Thyroid gland (tissue), 4 donors: Measurements from ENCODE around the gene CHRNB1. TPM values are rescaled to one million over a fixed set of nuclear protein-coding genes. Genes with fewer than 3 reads are reported as not detected.
A peak's percentile ranks its signal among the peaks of the same experiment; 100 is the strongest.

ENCODE experiments used
- DNase-seq, 2 donors: peaks; one replicate each; pipeline ENCODE4 v3.0.0-alpha.2; 2019
- H3K27ac ChIP-seq, 3 donors: fragments of 200-600 bp; sonication (generic); 1 replicate in 2 of 3; 2 replicates in 1 of 3; pipeline ENCODE4 v1.5.1; 2016 to 2019; ENCODE audit warnings: mild to moderate bottlenecking in 1 of 3, moderate library complexity in 1 of 3
- H3K27me3 ChIP-seq: fragments of 200-600 bp; sonication (generic); one replicate; pipeline ENCODE4 v1.5.1; 2019
- H3K36me3 ChIP-seq, 2 donors: fragments of 200-600 bp; sonication (generic); one replicate each; pipeline ENCODE4 v1.5.1; 2016 to 2019
- H3K4me1 ChIP-seq, 2 donors: fragments of 200-600 bp; sonication (generic); one replicate each; pipeline ENCODE4 v1.5.1; 2017 to 2019
- H3K4me3 ChIP-seq, 3 donors: fragments of 200-600 bp; sonication (generic); replicated peaks in 1 of 3; 1 replicate in 2 of 3; 2 replicates in 1 of 3; pipeline ENCODE4 v1.5.1; 2016; ENCODE audit warnings: mild to moderate bottlenecking in 1 of 3
- H3K9me3 ChIP-seq: fragments of 200-600 bp; sonication (generic); one replicate; pipeline ENCODE4 v1.5.1; 2017
- CTCF ChIP-seq, 6 experiments: fragments of 200-600 bp in 3 of 6; fragments of 450-650 bp in 3 of 6; sonication (generic) in 3 of 6; IDR thresholded peaks; one replicate each; pipeline ENCODE4 v1.5.1; 2016 to 2019; ENCODE audit warnings: antibody characterized with exemption in 6 of 6, mild to moderate bottlenecking in 2 of 6, inconsistent platforms in 1 of 6, moderate library complexity in 1 of 6
- POLR2A ChIP-seq, 2 donors: fragments of 450-650 bp; IDR thresholded peaks; one replicate each; pipeline ENCODE4 v1.6.1; 2017; ENCODE audit warnings: antibody characterized with exemption in 2 of 2, mild to moderate bottlenecking in 2 of 2, moderate library complexity in 1 of 2
- WGBS, 2 donors: methylation state at CpG; one replicate each; pipeline ENCODE4 v1.1.5; 2017; 5-methylcytosine and 5-hydroxymethylcytosine counted together
- intact Hi-C: fragments of 100-400 bp; cut with DNase I; formaldehyde crosslinking; loops from one replicate; pipeline ENCODE4 v1.15.1; 2023
- total RNA-seq, 4 donors: library from RNA; depleted of rRNA; stranded (reverse); fragments of >200 nt; gene quantifications; one replicate each; pipeline ENCODE4 v1.2.3, GENCODE V29; 2016

CHRNB1 gene
- total RNA-seq: 10 to 100 TPM; 13.4 to 29.2 (median 19.8) TPM

DNA sequence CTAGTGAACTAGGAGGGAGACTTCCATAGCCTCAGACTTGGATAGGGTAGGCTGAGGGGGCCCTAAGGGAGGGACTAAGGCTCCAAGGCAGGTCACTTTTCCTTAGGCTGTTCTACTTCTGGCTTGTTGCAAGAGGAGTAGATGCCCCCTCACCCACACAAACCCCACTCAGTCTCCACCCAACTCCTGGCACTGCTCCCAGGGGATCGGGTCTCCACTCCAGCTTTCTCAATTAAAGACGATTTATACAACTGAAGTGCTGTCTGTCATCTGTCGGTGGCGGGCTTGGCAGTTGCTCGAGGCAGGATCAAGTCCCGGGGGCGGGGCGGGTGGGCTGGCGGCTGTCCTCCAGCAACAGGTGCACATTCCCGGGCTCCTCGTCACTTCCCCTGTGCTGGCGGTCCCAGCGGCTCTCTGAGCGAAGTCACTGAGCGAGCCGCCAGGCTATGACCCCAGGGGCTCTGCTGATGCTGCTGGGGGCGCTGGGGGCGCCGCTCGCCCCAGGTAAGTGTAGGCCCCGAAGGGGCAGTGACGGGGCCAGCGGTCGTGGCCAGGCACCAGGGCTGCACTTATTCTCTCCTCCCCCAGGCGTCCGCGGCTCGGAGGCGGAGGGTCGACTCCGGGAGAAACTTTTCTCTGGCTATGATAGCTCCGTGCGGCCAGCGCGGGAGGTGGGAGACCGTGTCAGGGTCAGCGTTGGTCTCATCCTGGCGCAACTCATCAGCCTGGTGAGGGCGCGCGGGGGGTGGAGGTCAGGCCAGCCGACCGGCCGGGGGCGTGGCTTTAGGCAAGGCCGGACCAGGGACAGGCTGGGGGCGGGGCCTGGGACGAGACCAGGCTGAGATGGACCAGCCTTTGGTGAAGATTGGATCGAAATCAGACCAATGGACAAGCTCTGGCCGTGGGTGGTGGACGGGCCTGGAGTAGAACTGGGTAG, at the start of gene CHRNB1:
Gene CHRNB1 (plus strand): TSS at position 380 of the 937 bp plus-strand sequence. CDS start 67 bp downstream, at position 447.
- no peaks in the 10 kb centered on the region for H3K36me3 ChIP-seq
- H3K9me3 ChIP-seq: no peaks in the 10 kb centered on the region
- peak; percentile 90 to 92 for DNase-seq
- WGBS, 2 donors: 5% methylated on average over 20 to 43 of the region's 51 CpGs
- H3K27me3 ChIP-seq: no peaks in the 10 kb centered on the region
- TF ChIP-seq POLR2A (IDR thresholded peaks at IDR 0.05) (peak in 1 of 2 donors; percentile 56), CTCF (IDR thresholded peaks at IDR 0.05) (peak in 3 of 6 experiments; percentile 8 to 20 (median 20))
- H3K4me1 ChIP-seq: peaks cover 4 to 24% of the 10 kb centered on the region in 2 donors
- peak within 1 kb of the TSS in 2 of 3 donors; percentile 66 to 87 for H3K27ac ChIP-seq
- intact Hi-C loops: loop anchor here (5.0 kb wide), 1 partner anchor 32 kb away; the partner anchor contains the start of gene ZBTB4
- peak within 1 kb of the TSS; percentile 9 to 45 (median 30) for H3K4me3 ChIP-seq

DNA sequence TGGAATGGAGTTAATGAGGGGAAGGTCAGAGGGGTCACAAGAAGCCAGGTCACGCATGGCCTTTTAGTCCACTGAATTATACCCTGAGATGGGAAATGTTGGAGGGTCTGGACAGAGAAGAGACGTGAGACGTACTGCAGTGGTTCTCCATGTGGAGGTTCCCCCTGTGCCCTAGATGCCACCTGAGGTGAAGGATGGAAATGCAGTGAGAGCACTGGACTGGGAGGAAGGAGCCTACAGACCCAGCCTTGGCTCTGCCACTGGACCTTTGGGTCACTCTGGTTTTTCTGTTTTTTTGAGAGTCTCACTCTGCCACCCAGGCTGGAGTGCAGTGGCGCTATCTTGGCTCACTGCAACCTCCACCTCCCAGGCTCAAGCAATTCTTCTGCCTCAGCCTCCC, 48.7 kb upstream of the CHRNB1 start:
- no peak overlapping the region for H3K27ac ChIP-seq
- WGBS, 2 donors: 90 to 98% methylated on average over 4 of the region's 4 CpGs
- intact Hi-C loops: no loop called here
- no peak overlapping the region for H3K4me3 ChIP-seq
- H3K27me3 ChIP-seq: no peaks in the 10 kb centered on the region
- DNase-seq: no peak
- H3K36me3 ChIP-seq: no peaks in the 10 kb centered on the region
- H3K4me1 ChIP-seq: peaks cover 11 to 18% of the 10 kb centered on the region in 2 donors
- TF ChIP-seq CTCF (IDR thresholded peaks at IDR 0.05) (no peak), POLR2A (IDR thresholded peaks at IDR 0.05) (no peak)
- H3K9me3 ChIP-seq: no peaks in the 10 kb centered on the region

GRCh38 chr17:7398612-7399011, 46.2 kb upstream of the CHRNB1 start:
- WGBS, 2 donors: 82 to 87% methylated on average over 2 of the region's 2 CpGs
- Histone ChIP-seq H3K27me3 (no peaks in the 10 kb centered on the region), H3K27ac (no peak overlapping the region), H3K4me1 (peaks cover 16 to 22% of the 10 kb centered on the region in 2 donors), H3K9me3 (no peaks in the 10 kb centered on the region), H3K36me3 (no peaks in the 10 kb centered on the region), H3K4me3 (no peak overlapping the region)
- no peak for DNase-seq
- intact Hi-C loops: no loop called here
- TF ChIP-seq CTCF (IDR thresholded peaks at IDR 0.05) (no peak), POLR2A (IDR thresholded peaks at IDR 0.05) (no peak)

DNA sequence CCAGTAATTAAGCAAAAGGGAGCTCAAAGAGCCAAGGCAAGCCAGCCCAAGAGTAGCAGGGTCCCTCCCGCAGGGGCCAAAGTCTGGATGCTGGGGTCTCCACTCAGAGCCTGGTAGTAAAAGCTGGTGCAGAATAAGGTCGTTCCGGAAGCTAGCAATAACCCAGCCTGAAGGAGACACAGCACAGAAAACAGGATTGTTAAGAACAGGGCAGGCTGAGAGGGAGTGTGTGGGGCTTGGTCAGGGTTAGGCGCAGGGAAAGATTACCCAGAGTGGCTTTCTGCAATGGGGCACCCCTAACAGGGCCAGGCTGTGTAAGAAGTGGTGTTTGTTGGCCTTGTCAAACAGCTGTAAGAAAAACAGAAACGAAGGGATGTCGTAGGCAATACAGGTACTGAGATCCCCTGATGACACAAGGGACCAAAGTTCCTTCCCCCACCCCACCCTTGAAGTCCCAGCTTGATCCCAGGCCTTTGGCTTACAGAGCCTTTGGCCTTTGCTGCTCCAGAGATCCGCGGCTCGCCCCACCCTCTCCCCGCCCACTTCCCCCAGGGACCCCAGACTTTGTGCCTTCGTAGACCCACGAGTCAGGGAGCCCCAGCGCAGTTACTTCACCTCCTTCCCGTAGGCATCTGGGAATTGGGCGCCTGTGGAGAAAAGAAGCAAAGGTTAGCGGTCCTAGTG, 41.7 kb upstream of the CHRNB1 start:
- no peaks in the 10 kb centered on the region for H3K9me3 ChIP-seq
- peak overlapping the region in 2 of 3 donors; percentile 59 to 64 for H3K4me3 ChIP-seq
- WGBS, 2 donors: 11 to 15% methylated on average over 14 to 16 of the region's 16 CpGs
- H3K36me3 ChIP-seq: no peaks in the 10 kb centered on the region
- no peaks in the 10 kb centered on the region for H3K27me3 ChIP-seq
- H3K27ac ChIP-seq: peak overlapping the region; percentile 81 to 84 (median 81)
- no peak for DNase-seq
- peaks cover 9 to 19% of the 10 kb centered on the region in 2 donors for H3K4me1 ChIP-seq
- TF ChIP-seq POLR2A (IDR thresholded peaks at IDR 0.05) (no peak), CTCF (IDR thresholded peaks at IDR 0.05) (no peak)
- intact Hi-C loops: no loop called here
